ENCODE results near the gene TEX51.

GRCh38 chr2:126874961-126875360, 23.7 kb upstream of the TEX51 start:
- TF ChIP-seq POLR2AphosphoS5 (IDR thresholded peaks at IDR 0.05; ENCODE audit: insufficient read depth, low read depth, low read length) (no peak), JUN (IDR thresholded peaks at IDR 0.05; ENCODE audit: borderline replicate concordance, insufficient read depth, insufficient read length, low read depth) (no peak), CTCF (IDR thresholded peaks at IDR 0.05; ENCODE audit: extremely low read depth in 1 of 2, insufficient read depth in 1 of 2, low read depth in 1 of 2, low read length in 2 of 2) (no peak)

All from endothelial cell of umbilical vein (primary cell).